Thyroid gland (tissue), 4 donors: ENCODE results near the gene ADTRP.

ENCODE experiments used
- POLR2A ChIP-seq, 2 donors: fragments of 450-650 bp; IDR thresholded peaks; one replicate each; pipeline ENCODE4 v1.6.1; 2017; ENCODE audit warnings: antibody characterized with exemption in 2 of 2, mild to moderate bottlenecking in 2 of 2, moderate library complexity in 1 of 2
- TF ChIP-seq, protein P1 (sequence below), 6 experiments: fragments of 200-600 bp in 3 of 6; fragments of 450-650 bp in 3 of 6; sonication (generic) in 3 of 6; IDR thresholded peaks; one replicate each; pipeline ENCODE4 v1.5.1; 2016 to 2019; ENCODE audit warnings: antibody characterized with exemption in 6 of 6, mild to moderate bottlenecking in 2 of 6, inconsistent platforms in 1 of 6, moderate library complexity in 1 of 6

DNA sequence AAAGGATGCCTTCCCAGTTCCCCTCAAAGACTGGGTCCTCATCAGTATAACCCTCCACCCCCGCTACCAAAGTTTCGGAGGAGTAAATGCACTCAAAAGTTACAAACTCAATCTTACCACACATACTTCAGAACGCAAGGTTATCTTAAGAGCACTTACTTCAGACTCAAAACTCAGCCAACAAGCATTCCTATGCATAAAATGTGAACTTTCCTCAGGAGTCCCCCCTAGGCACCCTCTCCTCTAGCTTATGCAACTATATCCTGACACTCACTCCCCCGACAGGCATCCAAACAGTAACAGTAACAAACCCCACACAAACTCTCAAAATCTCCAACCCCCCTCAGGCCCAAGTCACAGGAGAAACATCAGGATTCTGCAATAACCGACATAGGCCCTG lies 11.1 kb upstream of the ADTRP start:
- TF ChIP-seq, protein P1, sequence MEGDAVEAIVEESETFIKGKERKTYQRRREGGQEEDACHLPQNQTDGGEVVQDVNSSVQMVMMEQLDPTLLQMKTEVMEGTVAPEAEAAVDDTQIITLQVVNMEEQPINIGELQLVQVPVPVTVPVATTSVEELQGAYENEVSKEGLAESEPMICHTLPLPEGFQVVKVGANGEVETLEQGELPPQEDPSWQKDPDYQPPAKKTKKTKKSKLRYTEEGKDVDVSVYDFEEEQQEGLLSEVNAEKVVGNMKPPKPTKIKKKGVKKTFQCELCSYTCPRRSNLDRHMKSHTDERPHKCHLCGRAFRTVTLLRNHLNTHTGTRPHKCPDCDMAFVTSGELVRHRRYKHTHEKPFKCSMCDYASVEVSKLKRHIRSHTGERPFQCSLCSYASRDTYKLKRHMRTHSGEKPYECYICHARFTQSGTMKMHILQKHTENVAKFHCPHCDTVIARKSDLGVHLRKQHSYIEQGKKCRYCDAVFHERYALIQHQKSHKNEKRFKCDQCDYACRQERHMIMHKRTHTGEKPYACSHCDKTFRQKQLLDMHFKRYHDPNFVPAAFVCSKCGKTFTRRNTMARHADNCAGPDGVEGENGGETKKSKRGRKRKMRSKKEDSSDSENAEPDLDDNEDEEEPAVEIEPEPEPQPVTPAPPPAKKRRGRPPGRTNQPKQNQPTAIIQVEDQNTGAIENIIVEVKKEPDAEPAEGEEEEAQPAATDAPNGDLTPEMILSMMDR (IDR thresholded peaks at IDR 0.05), result no peak
- no peak for TF ChIP-seq POLR2A (IDR thresholded peaks at IDR 0.05)
